Liver (tissue), 9 donors: ENCODE results near the gene EPC2. TPM values are rescaled to one million over a fixed set of nuclear protein-coding genes. Genes with fewer than 3 reads are reported as not detected.

Experiments
- DNase-seq: peaks from one replicate; pipeline ENCODE4 v3.0.0-alpha.2; 2017; ENCODE audit warnings: low spot score
- H3K27ac ChIP-seq, 2 donors: one replicate each; pipeline ENCODE4 v1.7.0; 2013; ENCODE audit warnings: inconsistent platforms in 2 of 2, low read length in 2 of 2, control low read depth in 1 of 2, low read depth in 1 of 2, mild to moderate bottlenecking in 1 of 2
- H3K27me3 ChIP-seq, 4 donors: one replicate each; pipeline versions ENCODE4 v1.6.1 to v1.7.0; 2013; ENCODE audit warnings: low read length in 3 of 4, inconsistent platforms in 1 of 4, mild to moderate bottlenecking in 1 of 4, moderate library complexity in 1 of 4; ENCODE audit not compliant: control insufficient read depth in 4 of 4, insufficient read depth in 4 of 4
- H3K36me3 ChIP-seq, 4 donors: one replicate each; pipeline versions ENCODE4 v1.6.1 to v1.7.0; 2013; ENCODE audit warnings: low read length in 3 of 4, mild to moderate bottlenecking in 3 of 4, low read depth in 1 of 4, moderate library complexity in 1 of 4; ENCODE audit not compliant: control insufficient read depth in 4 of 4, insufficient read depth in 3 of 4
- H3K4me1 ChIP-seq, 4 donors: one replicate each; pipeline versions ENCODE4 v1.6.1 to v1.7.0; 2013; ENCODE audit warnings: low read length in 3 of 4, mild to moderate bottlenecking in 3 of 4, moderate library complexity in 1 of 4; ENCODE audit not compliant: control insufficient read depth in 4 of 4, insufficient read depth in 4 of 4
- H3K4me3 ChIP-seq, 3 donors: one replicate each; pipeline versions ENCODE4 v1.6.1 to v1.7.0; 2013; ENCODE audit warnings: low read length in 3 of 3, control low read depth in 1 of 3, low read depth in 1 of 3, mild to moderate bottlenecking in 1 of 3
- H3K9ac ChIP-seq, 2 donors: one replicate each; pipeline ENCODE4 v1.7.0; 2013; ENCODE audit warnings: low read length in 2 of 2, mild to moderate bottlenecking in 2 of 2, moderate library complexity in 2 of 2, control low read depth in 1 of 2, low read depth in 1 of 2
- H3K9me3 ChIP-seq, 4 donors: one replicate each; pipeline versions ENCODE4 v1.6.1 to v1.7.0; 2013; ENCODE audit warnings: low read length in 3 of 4; ENCODE audit not compliant: control insufficient read depth in 4 of 4
- ATF3 ChIP-seq: IDR thresholded peaks from 2 replicates; pipeline ENCODE4 v1.6.1; 2016; ENCODE audit warnings: antibody characterized with exemption
- CTCF ChIP-seq: fragments of 150-350 bp; IDR thresholded peaks from 2 replicates; pipeline ENCODE4 v1.5.1; 2017; ENCODE audit warnings: improper control_type of control experiment, low read depth, low read length; ENCODE audit not compliant: missing input control
- EGR1 ChIP-seq, 2 donors: IDR thresholded peaks; 2 replicates each; pipeline ENCODE4 v1.6.1; 2016 to 2018; ENCODE audit warnings: antibody characterized with exemption in 2 of 2, low read depth in 2 of 2
- FOXA1 ChIP-seq: IDR thresholded peaks from 2 replicates; pipeline ENCODE4 v1.6.1; 2016; ENCODE audit warnings: antibody characterized with exemption
- FOXA2 ChIP-seq: IDR thresholded peaks from 2 replicates; pipeline ENCODE4 v1.6.1; 2016; ENCODE audit warnings: antibody characterized with exemption
- GABPA ChIP-seq, 2 donors: IDR thresholded peaks in 1 of 2; conservative IDR thresholded peaks in 1 of 2; 2 replicates each; pipeline ENCODE4 v1.6.1; 2016; ENCODE audit warnings: antibody characterized with exemption in 2 of 2, mild to moderate bottlenecking in 1 of 2, moderate library complexity in 1 of 2
- HNF4A ChIP-seq, 2 donors: conservative IDR thresholded peaks; 2 replicates each; pipeline ENCODE4 v1.6.1; 2016; ENCODE audit warnings: antibody characterized with exemption in 2 of 2, mild to moderate bottlenecking in 2 of 2
- HNF4G ChIP-seq: IDR thresholded peaks from 2 replicates; pipeline ENCODE4 v1.6.1; 2016; ENCODE audit warnings: antibody characterized with exemption
- JUND ChIP-seq, 2 donors: IDR thresholded peaks; 2 replicates each; pipeline ENCODE4 v1.6.1; 2016; ENCODE audit warnings: antibody characterized with exemption in 2 of 2
- MAX ChIP-seq: IDR thresholded peaks from 2 replicates; pipeline ENCODE4 v1.6.1; 2016; ENCODE audit warnings: antibody characterized with exemption
- NR2F2 ChIP-seq: IDR thresholded peaks from 2 replicates; pipeline ENCODE4 v1.6.1; 2016; ENCODE audit warnings: antibody characterized with exemption
- RAD21 ChIP-seq, 2 donors: IDR thresholded peaks; 2 replicates each; pipeline ENCODE4 v1.6.1; 2016; ENCODE audit warnings: antibody characterized with exemption in 2 of 2, mild to moderate bottlenecking in 2 of 2
- REST ChIP-seq: IDR thresholded peaks from 2 replicates; pipeline ENCODE4 v1.6.1; 2016; ENCODE audit warnings: antibody characterized with exemption, mild to moderate bottlenecking
- RXRA ChIP-seq, 2 donors: IDR thresholded peaks; 2 replicates each; pipeline ENCODE4 v1.6.1; 2017 to 2018; ENCODE audit warnings: antibody characterized with exemption in 2 of 2, mild to moderate bottlenecking in 1 of 2
- SP1 ChIP-seq: IDR thresholded peaks from 2 replicates; pipeline ENCODE4 v1.6.1; 2018; ENCODE audit warnings: antibody characterized with exemption, mild to moderate bottlenecking
- TAF1 ChIP-seq: conservative IDR thresholded peaks from 2 replicates; pipeline ENCODE4 v1.6.1; 2016; ENCODE audit warnings: antibody characterized with exemption, mild to moderate bottlenecking
- YY1 ChIP-seq: IDR thresholded peaks from 2 replicates; pipeline ENCODE4 v1.6.1; 2016; ENCODE audit warnings: antibody characterized with exemption, mild to moderate bottlenecking
- ZBTB33 ChIP-seq: IDR thresholded peaks from 2 replicates; pipeline ENCODE4 v1.6.1; 2016; ENCODE audit warnings: antibody characterized with exemption
- WGBS: extraction: QIAGEN DNeasy Blood & Tissue Kit; methylation state at CpG from one replicate; pipeline ENCODE4 v1.1.7; 2013; 5-methylcytosine and 5-hydroxymethylcytosine counted together
- polyA plus RNA-seq, 2 donors: library from polyadenylated mRNA; stranded (reverse) in 1 of 2; unstranded in 1 of 2; fragments of 200-250 nt in 1 of 2; fragments of >200 nt in 1 of 2; fragmentation: Nextera tagmentation in 1 of 2; extraction: Ambion mirVana in 1 of 2; gene quantifications; one replicate each; pipeline versions ENCODE4 v1.2.1 to v1.2.3, GENCODE V29; 2013 to 2015
- total RNA-seq, 2 donors: library from RNA; depleted of rRNA; stranded (reverse); fragments of >200 nt; gene quantifications; one replicate each; pipeline ENCODE4 v1.2.3, GENCODE V29; 2014
- donor health status: healthy.
- donor health status: healthy.
- donor health status: healthy.
- donor health status: healthy.
- donor health status: healthy.

The EPC2 gene
- total and polyA plus RNA-seq, 4 donors, result 2.8 to 17.7 (median 9.6) TPM

GRCh38 chr2:148816176-148816575 is 171.6 kb downstream of the EPC2 start:
- Histone ChIP-seq H3K4me3 (no peak overlapping the region), H3K27me3 (peaks cover 0 to 3% (median 0%) of the 10 kb centered on the region in 4 donors), H3K4me1 (peaks cover 0 to 4% (median 0%) of the 10 kb centered on the region in 4 donors), H3K36me3 (no peaks in the 10 kb centered on the region), H3K9me3 (no peaks in the 10 kb centered on the region), H3K27ac (no peak overlapping the region), H3K9ac (no peak overlapping the region)
- 92% methylated on average over 6 of the region's 6 CpGs for WGBS
- no peak for DNase-seq
- TF ChIP-seq RXRA (IDR thresholded peaks at IDR 0.05) (no peak), MAX (no peak), REST (no peak), SP1 (no peak), FOXA1 (no peak), HNF4G (no peak), NR2F2 (no peak), YY1 (no peak), EGR1 (IDR thresholded peaks at IDR 0.05; ENCODE audit: low read depth in 2 of 2) (no peak), HNF4A (conservative IDR thresholded peaks at IDR 0.05) (no peak), ATF3 (no peak), ZBTB33 (no peak)

GRCh38 chr2:148817210-148817708 is 172.7 kb downstream of the EPC2 start:
- H3K36me3 ChIP-seq, result no peaks in the 10 kb centered on the region
- H3K9ac ChIP-seq, result no peak overlapping the region
- no peak overlapping the region for H3K27ac ChIP-seq
- peaks cover 0 to 3% (median 0%) of the 10 kb centered on the region in 4 donors for H3K27me3 ChIP-seq
- DNase-seq, result no peak
- peaks cover 0 to 4% (median 0%) of the 10 kb centered on the region in 4 donors for H3K4me1 ChIP-seq
- no peak overlapping the region for H3K4me3 ChIP-seq
- 20% methylated on average over 8 of the region's 8 CpGs for WGBS
- no peaks in the 10 kb centered on the region for H3K9me3 ChIP-seq
- TF ChIP-seq NR2F2 (no peak), SP1 (no peak), FOXA1 (no peak), GABPA (IDR thresholded peaks at IDR 0.05 in 1 of 2, conservative IDR thresholded peaks at IDR 0.05 in 1 of 2) (no peak), RAD21 (IDR thresholded peaks at IDR 0.05) (no peak), YY1 (no peak), REST (no peak), CTCF (no peak), TAF1 (no peak), JUND (IDR thresholded peaks at IDR 0.05) (no peak), FOXA2 (no peak)
